H1 (cell line): ENCODE results near the gene KRT5.

Experiments used
- BRCA1 ChIP-seq: IDR thresholded peaks from 2 replicates; pipeline ENCODE4 v1.6.1; 2012; ENCODE audit warnings: low read depth, low read length, improper control_type of control experiment
- CTCF ChIP-seq, 3 experiments: IDR thresholded peaks; 1 replicate in 2 of 3; 2 replicates in 1 of 3; pipeline versions ENCODE4 v1.5.1 to v1.6.1; 2011; ENCODE audit warnings: low read length in 3 of 3, mild to moderate bottlenecking in 3 of 3, inconsistent platforms in 2 of 3, low read depth in 1 of 3, moderate library complexity in 1 of 3; ENCODE audit not compliant: insufficient read depth in 1 of 3; ENCODE audit errors: control extremely low read depth in 1 of 3
- FOSL1 ChIP-seq: IDR thresholded peaks from 2 replicates; pipeline ENCODE4 v1.6.1; 2011; ENCODE audit warnings: mild to moderate bottlenecking, low read depth, low read length, moderate library complexity; ENCODE audit not compliant: insufficient read depth
- JUND ChIP-seq: IDR thresholded peaks from 2 replicates; pipeline ENCODE4 v1.6.1; 2011; ENCODE audit warnings: mild to moderate bottlenecking, improper control_type of control experiment, low read length
- POLR2A ChIP-seq, 2 experiments: IDR thresholded peaks; 1 replicate in 1 of 2; 2 replicates in 1 of 2; pipeline ENCODE4 v1.6.1; 2011; ENCODE audit warnings: low read depth in 2 of 2, low read length in 2 of 2, mild to moderate bottlenecking in 2 of 2; ENCODE audit errors: control extremely low read depth in 1 of 2
- RBBP5 ChIP-seq: IDR thresholded peaks from 2 replicates; pipeline ENCODE4 v1.7.1; 2012; ENCODE audit warnings: low read depth, mild to moderate bottlenecking, inconsistent platforms, low read length, moderate library complexity, borderline replicate concordance
- SIN3A ChIP-seq, 2 experiments: IDR thresholded peaks in 1 of 2; conservative IDR thresholded peaks in 1 of 2; 2 replicates each; pipeline ENCODE4 v1.6.1; 2011 to 2012; ENCODE audit warnings: low read length in 2 of 2, improper control_type of control experiment in 1 of 2, low read depth in 1 of 2, mild to moderate bottlenecking in 1 of 2
- TAF1 ChIP-seq: IDR thresholded peaks from 2 replicates; pipeline ENCODE4 v1.6.1; 2011; ENCODE audit warnings: mild to moderate bottlenecking, low read depth, low read length
- TAF7 ChIP-seq: optimal IDR thresholded peaks from 2 replicates; pipeline ENCODE3; 2011; ENCODE audit warnings: low read depth, mild to moderate bottlenecking, inconsistent platforms, low read length, moderate library complexity, borderline replicate concordance
- USF2 ChIP-seq: IDR thresholded peaks from 2 replicates; pipeline ENCODE4 v1.6.1; 2011; ENCODE audit warnings: low read length, improper control_type of control experiment
- YY1 ChIP-seq: IDR thresholded peaks from 2 replicates; pipeline ENCODE4 v1.6.1; 2011; ENCODE audit warnings: low read depth, mild to moderate bottlenecking, low read length

- TF ChIP-seq YY1 (no peak), JUND (no peak), CTCF (IDR thresholded peaks at IDR 0.05; ENCODE audit: control extremely low read depth in 1 of 3, insufficient read depth in 1 of 3, low read depth in 1 of 3, low read length in 3 of 3) (peak; percentile 47 to 56 (median 56)), TAF7 (no peak), FOSL1 (no peak), SIN3A (conservative IDR thresholded peaks at IDR 0.05 in 1 of 2, IDR thresholded peaks at IDR 0.05 in 1 of 2; ENCODE audit: low read depth in 1 of 2, low read length in 2 of 2) (no peak), POLR2A (IDR thresholded peaks at IDR 0.05; ENCODE audit: control extremely low read depth in 1 of 2, low read depth in 2 of 2, low read length in 2 of 2) (no peak), TAF1 (no peak), BRCA1 (no peak), RBBP5 (no peak), USF2 (no peak)
Measured at GRCh38 chr12:52561880-52562449, 41.8 kb upstream of the KRT5 start.
